ENCODE results near the gene SIDT2.
"Not testable (repeated sequence)": the region's sequence is repeated elsewhere in the genome, so short reads cannot be mapped to it uniquely, and the experiment has no call there.

Gene SIDT2

GRCh38 chr11:117172724-117173421, 5.7 kb upstream of the SIDT2 start:
- peak; percentile 36 for DNase-seq

- no peak for DNase-seq
Measured at GRCh38 chr11:117175104-117175503, 3.4 kb upstream of the SIDT2 start.

DNA sequence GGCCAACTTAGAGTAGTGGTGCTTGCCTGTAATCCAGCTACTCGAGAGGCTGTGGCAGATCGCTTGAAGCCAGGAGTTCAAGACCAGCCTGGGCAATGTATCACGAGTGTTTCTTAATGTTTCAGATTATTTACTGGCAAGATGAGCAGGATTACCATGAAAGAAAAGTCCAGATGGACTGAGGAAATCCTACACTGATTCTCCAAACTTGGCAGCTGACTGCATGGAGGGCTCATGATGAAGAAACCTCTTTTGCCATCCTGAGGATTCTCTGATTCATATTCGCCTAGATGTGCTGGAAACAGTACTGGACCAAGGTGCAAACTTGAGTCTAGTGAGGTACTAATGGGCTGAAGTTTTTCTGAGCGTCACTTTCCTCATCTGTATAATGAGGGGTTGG, 2.8 kb upstream of the SIDT2 start:
- DNase-seq, result no peak

GRCh38 chr11:117176186-117176585, 2.4 kb upstream of the SIDT2 start:
- DNase-seq, result no peak

DNA sequence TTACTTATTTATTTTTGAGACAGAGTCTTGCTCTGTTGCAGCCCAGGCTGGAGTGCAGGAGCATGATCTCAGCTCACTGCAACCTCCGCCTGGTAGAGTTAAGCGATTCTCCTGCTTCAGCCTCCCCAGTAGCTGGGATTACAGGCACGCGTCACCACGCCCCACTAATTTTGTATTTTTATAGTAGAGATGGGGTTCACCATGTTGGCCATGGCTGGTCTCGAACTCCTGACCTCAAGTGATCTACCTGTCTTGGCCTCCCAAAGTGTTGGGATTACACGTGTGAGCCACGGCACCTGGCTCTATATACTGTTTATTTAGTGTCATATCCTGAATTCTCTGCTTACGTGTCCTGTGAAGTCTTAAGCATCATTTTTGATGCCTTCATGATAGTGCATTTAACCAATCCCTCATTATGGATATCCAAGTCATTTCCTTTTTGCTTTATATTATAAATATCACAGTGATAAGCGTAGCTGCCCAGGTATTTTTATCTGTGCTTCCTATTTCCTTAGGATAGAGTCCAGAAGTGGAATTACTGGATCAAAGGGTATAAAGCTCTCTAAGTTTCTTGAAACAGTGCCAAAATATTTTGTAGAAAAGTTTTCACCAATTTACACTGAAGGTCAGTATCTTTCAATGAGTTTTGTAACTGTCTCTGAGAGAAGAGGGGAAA, 871 bp upstream of the SIDT2 start:
- DNase-seq, result no peak

DNA sequence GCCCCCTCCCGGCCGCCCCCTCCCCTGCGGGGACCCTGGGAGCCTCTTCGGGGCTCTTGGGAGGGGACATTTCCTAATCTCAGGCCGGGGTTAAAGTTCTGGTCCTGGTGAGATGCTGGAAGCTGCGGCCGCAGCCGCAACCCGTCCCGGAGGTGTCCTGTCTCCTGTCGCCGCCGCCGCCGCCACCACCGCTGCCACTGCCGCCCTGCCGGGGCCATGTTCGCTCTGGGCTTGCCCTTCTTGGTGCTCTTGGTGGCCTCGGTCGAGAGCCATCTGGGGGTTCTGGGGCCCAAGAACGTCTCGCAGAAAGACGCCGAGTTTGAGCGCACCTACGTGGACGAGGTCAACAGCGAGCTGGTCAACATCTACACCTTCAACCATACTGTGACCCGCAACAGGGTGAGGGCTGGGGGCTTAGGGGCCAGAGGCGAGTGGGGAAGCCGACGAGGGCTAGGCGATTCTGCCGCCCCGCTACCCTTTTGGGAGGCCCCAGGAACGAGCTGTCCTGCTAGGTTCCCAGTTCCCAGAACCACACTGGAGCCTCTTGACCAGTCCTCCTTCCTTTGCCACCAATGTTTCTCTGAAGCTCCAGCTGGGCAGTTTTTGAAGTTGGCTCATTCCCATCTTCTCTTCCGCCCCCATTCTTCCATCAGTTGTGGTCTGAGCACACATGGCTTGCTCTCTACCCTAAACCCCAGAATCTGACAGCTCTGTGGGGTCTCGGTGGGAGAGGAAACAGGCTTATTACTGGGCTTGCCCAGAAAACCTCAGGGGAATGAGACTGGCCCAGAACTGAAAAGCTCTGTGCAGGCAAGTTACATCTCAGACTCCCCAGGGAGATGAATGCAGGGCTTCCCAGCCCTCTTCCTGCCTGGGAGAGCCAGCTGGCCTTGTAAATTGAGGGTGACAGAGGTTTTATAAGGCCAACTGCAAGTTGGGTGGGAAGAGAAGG, 781 bp downstream of the SIDT2 start:
- DNase-seq, result peak; percentile 52

- peak; percentile 51 for DNase-seq
Measured at GRCh38 chr11:117180020-117180419, 1.5 kb downstream of the SIDT2 start.

DNA sequence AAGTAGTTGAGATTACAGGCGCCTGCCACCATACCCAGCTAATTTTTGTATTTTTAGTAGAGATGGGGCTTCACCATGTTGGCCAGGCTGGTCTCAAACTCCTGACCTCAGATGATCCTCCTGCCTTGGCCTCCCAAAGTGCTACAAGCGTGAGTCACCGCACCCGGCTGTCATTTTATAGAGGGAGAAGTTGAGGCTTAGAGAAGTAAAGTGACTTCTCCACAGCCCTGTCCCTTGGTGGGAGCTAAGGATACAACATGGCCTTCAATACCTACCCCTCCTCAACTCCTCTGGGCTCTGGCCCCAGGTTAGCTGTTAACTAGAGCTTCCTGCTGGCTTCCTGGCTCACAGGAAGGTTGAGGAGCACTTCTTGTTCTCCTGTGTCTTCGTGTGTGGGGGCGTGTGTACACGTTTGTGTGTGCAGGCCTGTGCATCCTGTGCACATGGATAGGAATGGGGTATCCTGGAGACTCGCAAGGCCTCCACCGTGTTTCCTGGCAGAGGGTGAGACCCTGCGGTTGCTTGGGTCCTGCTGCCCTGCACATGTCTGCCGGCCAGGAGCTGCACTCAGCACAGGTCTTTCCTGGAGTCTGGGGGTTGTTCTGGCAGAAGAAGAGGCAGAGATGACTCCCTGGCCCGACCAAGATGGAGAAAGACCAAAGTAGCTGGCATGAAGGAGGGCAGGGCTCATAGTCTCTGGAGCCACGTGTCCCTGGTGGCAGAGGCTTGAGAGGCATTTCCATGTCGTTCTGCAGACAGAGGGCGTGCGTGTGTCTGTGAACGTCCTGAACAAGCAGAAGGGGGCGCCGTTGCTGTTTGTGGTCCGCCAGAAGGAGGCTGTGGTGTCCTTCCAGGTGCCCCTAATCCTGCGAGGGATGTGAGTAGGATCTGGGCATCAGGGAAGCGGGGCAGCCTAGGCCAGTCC, 2.4 kb downstream of the SIDT2 start:
- peak; percentile 93 for DNase-seq

DNA sequence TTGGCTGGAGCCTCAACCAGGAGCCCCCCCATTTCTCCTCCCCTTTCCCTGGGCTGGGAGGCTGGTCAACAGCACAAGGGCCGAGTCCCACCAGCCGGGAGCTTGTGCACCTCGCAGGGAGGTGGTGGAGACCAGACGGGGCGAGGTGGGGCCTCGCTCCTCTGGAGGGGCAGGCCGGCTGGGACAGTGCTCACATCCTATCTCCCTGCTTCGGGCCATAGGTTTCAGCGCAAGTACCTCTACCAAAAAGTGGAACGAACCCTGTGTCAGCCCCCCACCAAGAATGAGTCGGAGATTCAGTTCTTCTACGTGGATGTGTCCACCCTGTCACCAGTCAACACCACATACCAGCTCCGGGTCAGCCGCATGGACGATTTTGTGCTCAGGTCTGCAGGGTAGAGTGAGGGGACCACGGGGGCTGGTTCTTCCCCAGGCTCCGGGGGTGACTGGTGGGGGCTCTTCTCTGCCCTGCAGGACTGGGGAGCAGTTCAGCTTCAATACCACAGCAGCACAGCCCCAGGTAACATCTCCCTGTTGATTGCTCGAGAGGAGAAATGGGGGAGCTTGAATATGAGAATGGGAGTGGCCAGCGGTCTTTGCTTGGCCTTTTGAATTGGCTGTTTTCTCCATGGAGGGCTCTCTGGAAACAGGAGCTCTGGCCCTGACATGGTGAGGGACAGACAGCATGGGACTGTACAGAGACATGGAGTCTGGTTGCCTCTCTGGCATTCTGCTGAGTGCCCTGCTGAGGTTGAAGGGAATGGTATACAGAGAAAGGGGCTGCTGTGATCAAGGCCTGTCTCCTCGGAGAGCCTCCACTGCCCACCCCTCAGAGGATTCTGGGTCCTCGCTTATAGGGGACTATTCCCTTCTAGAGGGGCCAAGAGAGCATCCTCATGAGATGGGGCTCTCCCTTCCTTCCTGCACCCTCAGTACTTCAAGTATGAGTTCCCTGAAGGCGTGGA, 3.3 kb downstream of the SIDT2 start:
- DNase-seq, result no peak

DNA sequence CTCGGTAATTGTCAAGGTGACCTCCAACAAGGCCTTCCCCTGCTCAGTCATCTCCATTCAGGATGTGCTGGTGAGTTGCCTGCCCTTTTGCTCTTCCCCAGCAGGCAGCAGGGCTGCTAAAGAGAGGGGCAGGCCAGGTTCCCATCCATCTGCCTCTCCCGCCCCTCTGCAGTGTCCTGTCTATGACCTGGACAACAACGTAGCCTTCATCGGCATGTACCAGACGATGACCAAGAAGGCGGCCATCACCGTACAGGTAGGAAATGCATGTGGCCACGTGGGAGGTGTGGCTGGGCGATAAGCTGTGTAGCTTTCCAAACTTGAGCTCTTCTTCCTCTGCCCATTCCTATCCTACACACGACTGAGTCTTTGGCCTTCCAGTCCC, 4.0 kb downstream of the SIDT2 start:
- DNase-seq, result no peak

DNA sequence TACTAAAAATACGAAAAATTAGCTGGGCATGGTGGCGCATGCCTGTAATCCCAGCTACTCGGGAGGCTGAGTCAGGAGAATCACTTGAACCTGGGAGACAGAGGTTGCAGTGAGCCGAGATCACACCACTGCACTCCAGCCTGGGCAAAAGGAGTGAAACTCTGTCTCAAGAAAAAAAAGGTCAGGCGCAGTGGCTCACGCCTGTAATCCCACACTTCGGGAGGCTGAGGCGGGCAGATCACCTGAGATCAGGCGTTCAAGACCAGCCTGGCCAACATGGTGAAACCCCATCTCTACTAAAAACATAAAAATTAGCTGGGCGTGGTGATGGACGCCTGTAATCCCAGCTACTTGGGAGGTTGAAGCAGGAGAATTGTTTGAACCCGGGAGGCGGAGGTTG, 4.6 kb downstream of the SIDT2 start:
- not testable (repeated sequence) for DNase-seq

DNA sequence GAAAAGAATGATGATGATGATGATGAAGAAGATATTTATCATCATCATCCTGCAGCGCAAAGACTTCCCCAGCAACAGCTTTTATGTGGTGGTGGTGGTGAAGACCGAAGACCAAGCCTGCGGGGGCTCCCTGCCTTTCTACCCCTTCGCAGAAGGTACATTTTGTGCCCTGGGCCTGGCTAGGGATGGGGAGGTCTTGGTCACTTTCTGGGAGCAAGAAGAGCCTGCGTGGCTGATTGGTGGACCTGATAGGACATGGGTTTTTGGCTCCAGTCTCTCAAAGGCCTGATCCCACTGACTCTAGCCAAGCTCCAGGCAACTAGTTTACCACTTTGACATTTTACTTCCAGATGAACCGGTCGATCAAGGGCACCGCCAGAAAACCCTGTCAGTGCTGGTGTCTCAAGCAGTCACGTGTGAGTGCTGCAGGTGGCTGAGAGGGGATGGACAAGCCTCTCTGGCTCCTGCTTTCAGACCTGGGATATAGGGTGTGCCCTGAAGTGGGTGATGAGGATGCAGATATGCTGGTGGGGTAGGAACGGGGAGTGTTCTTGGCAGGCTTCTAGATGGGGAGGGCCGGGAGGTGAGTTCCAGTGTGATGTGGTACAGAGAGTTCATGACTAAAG, 5.3 kb downstream of the SIDT2 start:
- DNase-seq, result no peak

DNA sequence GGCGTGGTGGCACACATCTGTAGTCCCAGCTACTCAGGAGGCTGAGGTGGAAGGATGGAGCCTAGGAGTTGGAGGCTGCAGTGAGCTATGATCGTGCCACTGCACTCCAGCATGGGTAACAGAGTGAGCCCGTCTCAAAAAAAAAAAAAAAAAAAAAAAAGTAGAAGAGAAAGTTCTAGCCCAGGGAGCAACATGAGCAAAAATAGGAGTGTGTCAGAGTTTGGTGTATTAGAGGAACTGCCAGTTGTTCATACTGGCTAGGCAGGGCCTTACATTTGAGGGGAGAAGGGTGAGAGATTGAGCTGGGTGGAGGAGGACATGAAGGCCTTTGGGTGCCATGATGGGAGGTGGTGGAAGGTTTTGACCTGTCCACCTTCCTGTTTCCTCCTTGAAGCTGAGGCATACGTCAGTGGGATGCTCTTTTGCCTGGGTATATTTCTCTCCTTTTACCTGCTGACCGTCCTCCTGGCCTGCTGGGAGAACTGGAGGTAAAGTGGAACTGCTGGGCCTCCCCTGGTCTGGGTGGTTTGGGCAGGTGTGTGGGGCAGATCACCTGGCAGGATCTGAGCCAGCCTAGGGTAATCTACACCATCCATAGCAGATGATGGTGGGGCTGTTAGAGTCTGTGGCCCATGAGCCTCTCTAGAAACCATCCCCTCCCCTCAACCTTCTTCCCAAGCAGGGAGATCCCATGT, 7.3 kb downstream of the SIDT2 start:
- peak; percentile 22 for DNase-seq

DNA sequence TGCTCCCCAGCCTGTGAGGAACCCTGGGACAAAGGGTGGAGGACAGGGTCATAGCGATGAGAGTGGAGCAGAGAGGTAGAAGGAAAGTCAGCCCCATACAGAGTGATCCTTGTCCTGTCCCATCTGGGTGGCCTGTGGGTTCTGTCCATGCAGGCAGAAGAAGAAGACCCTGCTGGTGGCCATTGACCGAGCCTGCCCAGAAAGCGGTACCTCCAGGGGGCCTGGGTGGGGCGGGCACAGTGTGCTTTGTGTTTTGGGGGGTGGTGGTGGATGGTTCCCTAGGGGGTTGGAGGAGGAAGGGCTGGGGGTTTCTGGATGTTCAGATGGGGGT, 7.9 kb downstream of the SIDT2 start:
- no peak for DNase-seq

DNA sequence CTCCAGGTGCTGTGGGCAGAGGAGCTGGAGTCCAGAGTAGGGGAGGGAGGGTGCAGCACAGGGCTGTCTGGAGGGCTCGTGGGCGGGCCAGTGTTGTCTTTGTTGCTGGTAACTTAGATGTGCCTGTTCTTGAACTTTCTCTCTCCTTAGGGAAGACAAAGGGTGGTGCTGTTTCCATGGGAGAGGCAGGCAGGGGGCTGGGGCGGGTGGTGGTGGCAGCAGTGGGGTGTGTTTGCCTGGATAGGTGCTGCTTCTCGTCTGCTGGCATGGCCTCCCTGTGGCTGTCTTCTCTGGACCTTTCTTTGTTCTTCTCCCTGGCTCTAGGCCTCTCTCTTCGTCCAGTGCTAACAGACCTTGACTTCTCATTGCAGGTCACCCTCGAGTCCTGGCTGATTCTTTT, 8.5 kb downstream of the SIDT2 start:
- no peak for DNase-seq

DNA sequence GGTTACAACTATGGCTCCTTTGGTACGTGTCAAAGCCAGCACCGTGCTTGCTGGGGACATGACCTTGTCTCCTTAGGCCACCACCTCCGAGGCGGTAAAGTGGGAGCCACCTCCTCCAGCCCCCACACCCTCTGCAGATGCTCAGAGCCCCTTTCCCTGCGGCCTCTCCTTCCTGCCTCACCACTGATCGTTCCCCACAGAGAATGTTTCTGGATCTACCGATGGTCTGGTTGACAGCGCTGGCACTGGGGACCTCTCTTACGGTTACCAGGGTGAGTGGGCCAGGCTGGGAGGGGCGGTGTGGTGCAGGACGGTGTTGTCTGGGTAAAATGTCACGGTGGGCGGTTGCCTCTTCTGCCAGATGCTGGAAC, 8.9 kb downstream of the SIDT2 start:
- DNase-seq, result no peak

- DNase-seq, result no peak
Measured at GRCh38 chr11:117187799-117188481, 9.4 kb downstream of the SIDT2 start.

- no peak for DNase-seq
Measured at GRCh38 chr11:117188620-117189081, 10.1 kb downstream of the SIDT2 start.

GRCh38 chr11:117189191-117189940, 10.8 kb downstream of the SIDT2 start:
- no peak for DNase-seq

All from hematopoietic multipotent progenitor cell treated with erythropoietin and hydrocortisone succinate and interleukin-3 and kit ligand, for 4 days (in vitro differentiated cells).